ENCODE results near the gene POT1. TPM values are rescaled to one million over a fixed set of nuclear protein-coding genes. Genes with fewer than 3 reads are reported as not detected.

POT1 gene
- total RNA-seq, 2 donors from 2014 or later, result 9.3 to 12.0 TPM

DNA sequence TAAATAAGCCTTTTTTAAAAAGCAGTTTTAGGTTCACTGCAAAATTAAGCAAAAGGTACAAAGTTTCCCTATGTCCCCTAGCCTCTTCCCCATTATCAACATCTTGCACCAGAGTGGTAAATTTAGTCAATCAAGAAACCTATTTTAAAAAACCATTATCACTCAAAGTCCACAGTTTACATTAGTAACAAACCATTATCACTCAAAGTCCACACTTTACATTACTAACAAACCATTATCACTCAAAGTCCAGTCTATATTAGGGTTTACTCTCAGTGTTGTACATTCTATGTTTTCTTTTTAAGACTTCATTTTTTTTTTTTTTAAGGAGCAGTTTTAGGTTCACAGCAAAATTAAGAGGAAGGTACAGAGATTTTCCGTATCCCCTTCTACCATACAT is 89.9 kb downstream of the POT1 start:
- H3K9ac ChIP-seq (ENCODE audit: low read depth in 2 of 2, low read length in 2 of 2), result no peak overlapping the region
- H3K27ac ChIP-seq, result no peak overlapping the region
- intact Hi-C loops (cut with DNase I), result no loop called here
- TF ChIP-seq, protein P1, sequence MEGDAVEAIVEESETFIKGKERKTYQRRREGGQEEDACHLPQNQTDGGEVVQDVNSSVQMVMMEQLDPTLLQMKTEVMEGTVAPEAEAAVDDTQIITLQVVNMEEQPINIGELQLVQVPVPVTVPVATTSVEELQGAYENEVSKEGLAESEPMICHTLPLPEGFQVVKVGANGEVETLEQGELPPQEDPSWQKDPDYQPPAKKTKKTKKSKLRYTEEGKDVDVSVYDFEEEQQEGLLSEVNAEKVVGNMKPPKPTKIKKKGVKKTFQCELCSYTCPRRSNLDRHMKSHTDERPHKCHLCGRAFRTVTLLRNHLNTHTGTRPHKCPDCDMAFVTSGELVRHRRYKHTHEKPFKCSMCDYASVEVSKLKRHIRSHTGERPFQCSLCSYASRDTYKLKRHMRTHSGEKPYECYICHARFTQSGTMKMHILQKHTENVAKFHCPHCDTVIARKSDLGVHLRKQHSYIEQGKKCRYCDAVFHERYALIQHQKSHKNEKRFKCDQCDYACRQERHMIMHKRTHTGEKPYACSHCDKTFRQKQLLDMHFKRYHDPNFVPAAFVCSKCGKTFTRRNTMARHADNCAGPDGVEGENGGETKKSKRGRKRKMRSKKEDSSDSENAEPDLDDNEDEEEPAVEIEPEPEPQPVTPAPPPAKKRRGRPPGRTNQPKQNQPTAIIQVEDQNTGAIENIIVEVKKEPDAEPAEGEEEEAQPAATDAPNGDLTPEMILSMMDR (IDR thresholded peaks at IDR 0.05), result no peak
- H3K4me3 ChIP-seq, result no peak overlapping the region
- no peaks in the 10 kb centered on the region for H3K9me3 ChIP-seq
- H3K36me3 ChIP-seq, result no peaks in the 10 kb centered on the region
- no peaks in the 10 kb centered on the region for H3K27me3 ChIP-seq
- no peaks in the 10 kb centered on the region for H3K4me1 ChIP-seq
- no peak for DNase-seq

DNA sequence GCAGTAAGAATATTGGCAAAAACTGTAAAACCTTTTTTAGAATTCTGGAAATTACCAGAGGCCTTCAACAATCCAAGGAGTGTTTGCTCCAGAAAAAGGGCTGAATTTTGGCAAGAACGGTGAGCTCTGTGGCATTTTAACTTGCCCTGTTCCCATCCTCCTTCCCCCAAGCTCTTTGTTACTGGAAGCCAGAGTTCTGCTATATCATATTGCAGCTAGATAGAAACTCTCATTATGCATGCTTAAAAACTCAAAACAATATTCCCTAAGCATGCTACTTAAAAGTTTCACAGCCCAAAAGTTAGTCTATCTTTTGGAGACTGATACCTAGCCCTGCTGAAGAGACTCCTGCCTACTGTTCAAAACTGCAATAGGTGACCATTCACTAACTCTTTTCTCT is 93.5 kb downstream of the POT1 start:
- Histone ChIP-seq H3K9ac (ENCODE audit: low read depth in 2 of 2, low read length in 2 of 2) (no peak overlapping the region), H3K4me3 (no peak overlapping the region), H3K9me3 (no peaks in the 10 kb centered on the region), H3K4me1 (no peaks in the 10 kb centered on the region), H3K27ac (no peak overlapping the region), H3K27me3 (no peaks in the 10 kb centered on the region), H3K36me3 (no peaks in the 10 kb centered on the region)
- TF ChIP-seq, protein P1 (IDR thresholded peaks at IDR 0.05), result no peak
- intact Hi-C loops (cut with DNase I), result no loop called here
- DNase-seq, result no peak

DNA sequence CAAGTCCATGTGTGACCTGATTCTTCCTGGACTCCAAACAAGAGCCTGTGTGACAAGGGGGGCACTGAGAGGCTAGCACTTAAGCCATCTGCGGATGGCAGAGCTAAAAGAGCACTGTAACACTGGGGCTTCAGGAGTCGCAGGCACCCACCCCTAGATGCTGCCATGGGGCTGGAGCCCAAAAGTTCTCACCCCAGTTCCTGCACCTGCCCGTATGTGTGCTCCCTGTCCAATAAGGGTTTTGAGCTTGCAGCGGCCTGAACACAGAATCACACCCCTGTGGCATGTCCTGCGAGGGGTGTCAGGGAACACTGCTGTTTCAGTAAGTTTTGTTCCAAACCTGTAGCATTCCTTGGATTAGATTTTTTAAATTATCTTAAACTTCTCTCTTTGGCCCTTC is 110.8 kb downstream of the POT1 start:
- Histone ChIP-seq H3K9me3 (no peaks in the 10 kb centered on the region), H3K27ac (no peak overlapping the region), H3K4me1 (no peaks in the 10 kb centered on the region), H3K4me3 (no peak overlapping the region), H3K27me3 (no peaks in the 10 kb centered on the region), H3K9ac (ENCODE audit: low read depth in 2 of 2, low read length in 2 of 2) (no peak overlapping the region), H3K36me3 (no peaks in the 10 kb centered on the region)
- DNase-seq, result no peak
- TF ChIP-seq, protein P1 (IDR thresholded peaks at IDR 0.05), result no peak
- intact Hi-C loops (cut with DNase I), result no loop called here

DNA sequence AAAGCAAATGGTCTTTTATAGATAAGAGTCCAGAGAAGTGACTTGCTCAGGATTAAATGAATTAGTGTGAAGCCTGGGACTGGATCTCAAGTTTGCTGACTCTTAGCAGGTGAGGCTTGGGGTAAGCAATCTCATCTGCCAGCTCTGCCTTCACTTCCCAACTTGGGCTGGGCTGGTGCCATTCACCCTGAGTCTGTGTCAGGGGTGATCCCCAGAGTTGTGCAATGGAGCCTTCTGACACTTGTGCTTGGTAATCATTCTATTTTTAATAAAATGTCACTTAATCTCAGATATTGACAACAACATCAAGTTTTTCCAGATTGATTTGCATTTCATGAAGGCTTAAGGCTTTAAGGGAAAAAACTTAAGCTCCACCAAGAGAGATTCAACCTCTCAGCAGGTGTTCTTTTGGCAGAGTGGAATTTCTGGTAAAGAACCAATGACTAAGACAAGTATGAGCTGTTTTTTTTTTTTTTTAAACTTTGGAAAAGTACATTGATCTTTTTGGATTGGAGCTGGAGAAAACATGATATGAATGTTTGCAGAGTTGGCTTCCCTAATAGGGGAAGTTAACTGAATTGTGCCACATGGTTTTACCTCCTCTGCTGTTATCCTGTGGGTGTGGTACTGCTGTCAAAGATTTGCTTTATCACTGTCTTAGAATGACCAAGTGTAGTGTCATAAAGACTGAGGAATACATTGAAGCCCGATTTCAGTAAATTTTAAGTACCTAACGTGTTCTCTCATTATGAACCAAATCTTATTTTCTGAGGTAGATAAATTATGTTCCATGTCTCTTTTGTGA is 115.4 kb downstream of the POT1 start:
- H3K36me3 ChIP-seq, result no peaks in the 10 kb centered on the region
- intact Hi-C loops (cut with DNase I), result no loop called here
- no peaks in the 10 kb centered on the region for H3K4me1 ChIP-seq
- H3K9me3 ChIP-seq, result no peaks in the 10 kb centered on the region
- no peaks in the 10 kb centered on the region for H3K27me3 ChIP-seq
- no peak for DNase-seq
- no peak overlapping the region for H3K27ac ChIP-seq
- TF ChIP-seq, protein P1 (IDR thresholded peaks at IDR 0.05), result no peak
- H3K9ac ChIP-seq (ENCODE audit: low read depth in 2 of 2, low read length in 2 of 2), result no peak overlapping the region
- H3K4me3 ChIP-seq, result no peak overlapping the region

DNA sequence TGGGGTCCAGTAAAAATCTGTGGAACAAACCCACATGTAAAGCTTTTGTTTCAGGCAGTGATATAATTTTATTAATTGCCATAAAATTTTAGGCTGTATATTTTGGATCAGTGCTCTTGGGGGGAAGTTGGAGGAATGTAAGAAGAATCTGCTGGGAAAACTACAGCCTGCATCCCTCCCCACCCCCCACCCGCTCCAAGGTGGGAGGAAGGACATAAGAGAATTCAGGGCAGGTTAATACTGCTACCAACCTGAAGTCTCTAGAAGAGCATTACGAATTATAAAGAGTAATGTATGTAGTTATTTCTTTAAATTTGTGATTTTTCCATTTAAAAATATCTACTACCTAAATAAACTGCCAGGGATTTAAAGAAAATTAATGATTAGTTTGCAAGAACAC is 116.9 kb downstream of the POT1 start:
- no peak for DNase-seq

More for the DNA sequence above, 116.9 kb downstream of the POT1 start:
- TF ChIP-seq, protein P1 (IDR thresholded peaks at IDR 0.05), result no peak
- intact Hi-C loops (cut with DNase I), result no loop called here
- no peak overlapping the region for H3K9ac ChIP-seq (ENCODE audit: low read depth in 2 of 2, low read length in 2 of 2)
- no peaks in the 10 kb centered on the region for H3K27me3 ChIP-seq
- H3K27ac ChIP-seq, result no peak overlapping the region
- H3K36me3 ChIP-seq, result no peaks in the 10 kb centered on the region
- no peak overlapping the region for H3K4me3 ChIP-seq
- no peaks in the 10 kb centered on the region for H3K9me3 ChIP-seq
- H3K4me1 ChIP-seq, result no peaks in the 10 kb centered on the region

All from colonic mucosa (tissue), 4 donors.